HEK293T (cell line): ENCODE results near the gene CTIF.

Experiments
- BHLHE40 ChIP-seq: fragments of 450-650 bp; IDR thresholded peaks from 2 replicates; pipeline ENCODE4 v1.6.1; 2016; ENCODE audit warnings: mild to moderate bottlenecking, moderate library complexity, borderline replicate concordance
- FOXK2 ChIP-seq: fragments of 450-650 bp; IDR thresholded peaks from 2 replicates; pipeline ENCODE4 v1.6.1; 2016; ENCODE audit warnings: mild to moderate bottlenecking
- HDGF ChIP-seq: fragments of 450-650 bp; IDR thresholded peaks from 2 replicates; pipeline ENCODE4 v1.6.1; 2017; ENCODE audit warnings: antibody characterized with exemption, borderline replicate concordance
- NFRKB ChIP-seq: fragments of 450-650 bp; IDR thresholded peaks from 2 replicates; pipeline ENCODE4 v1.6.1; 2016; ENCODE audit warnings: mild to moderate bottlenecking, moderate library complexity
- SUZ12 ChIP-seq: fragments of 450-650 bp; IDR thresholded peaks from 2 replicates; pipeline ENCODE4 v1.6.1; 2016; ENCODE audit warnings: mild to moderate bottlenecking
- TF ChIP-seq, protein P1 (sequence below): fragments of 450-650 bp; IDR thresholded peaks from 2 replicates; pipeline ENCODE4 v1.6.1; 2016

GRCh38 chr18:48894799-48895346, 356.0 kb downstream of the CTIF start:
- TF ChIP-seq HDGF = no peak
- TF ChIP-seq FOXK2 = no peak
- TF ChIP-seq BHLHE40 = no peak
- TF ChIP-seq SUZ12 = no peak
- TF ChIP-seq NFRKB = no peak
- TF ChIP-seq, protein P1, sequence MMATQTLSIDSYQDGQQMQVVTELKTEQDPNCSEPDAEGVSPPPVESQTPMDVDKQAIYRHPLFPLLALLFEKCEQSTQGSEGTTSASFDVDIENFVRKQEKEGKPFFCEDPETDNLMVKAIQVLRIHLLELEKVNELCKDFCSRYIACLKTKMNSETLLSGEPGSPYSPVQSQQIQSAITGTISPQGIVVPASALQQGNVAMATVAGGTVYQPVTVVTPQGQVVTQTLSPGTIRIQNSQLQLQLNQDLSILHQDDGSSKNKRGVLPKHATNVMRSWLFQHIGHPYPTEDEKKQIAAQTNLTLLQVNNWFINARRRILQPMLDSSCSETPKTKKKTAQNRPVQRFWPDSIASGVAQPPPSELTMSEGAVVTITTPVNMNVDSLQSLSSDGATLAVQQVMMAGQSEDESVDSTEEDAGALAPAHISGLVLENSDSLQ = no peak
